Measurements from ENCODE around the gene PNLIPRP3. TPM values are rescaled to one million over a fixed set of nuclear protein-coding genes. Genes with fewer than 3 reads are reported as not detected.

Gene PNLIPRP3
- total RNA-seq, 2 experiments from 2014 or later, result not detected

DNA sequence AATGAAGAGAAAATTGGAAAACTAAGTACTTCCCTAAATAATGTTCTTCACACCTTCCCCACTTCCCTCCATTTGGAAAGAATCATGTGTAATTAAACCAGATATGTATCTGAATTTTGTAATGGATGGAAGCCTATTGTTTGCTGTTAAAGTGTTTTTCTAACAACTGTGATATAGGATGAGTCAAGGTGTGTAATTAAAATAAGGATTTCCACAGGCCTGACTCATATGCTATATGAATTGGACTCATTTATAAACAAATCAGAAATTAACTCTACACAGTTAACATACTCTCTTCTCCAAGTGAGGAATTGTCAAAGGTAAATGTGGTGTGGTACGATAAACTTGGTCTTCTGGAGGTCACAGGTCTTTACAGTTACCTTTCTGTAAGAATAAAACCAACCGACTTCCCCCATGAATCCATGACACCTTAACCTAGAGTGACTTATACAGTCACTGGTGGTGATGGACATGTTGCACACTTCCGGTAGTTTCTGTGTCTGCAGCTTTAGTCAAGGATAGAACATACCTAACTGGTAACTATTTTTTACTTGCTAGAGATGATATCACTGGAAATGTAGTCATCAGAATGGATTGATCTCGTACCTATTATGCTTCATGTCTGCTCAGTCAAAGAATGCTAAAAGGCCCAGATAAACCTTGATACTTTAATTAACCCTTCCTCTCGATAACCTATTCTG lies 12.8 kb downstream of the PNLIPRP3 start:
- no peaks in the 10 kb centered on the region for H3K27me3 ChIP-seq (ENCODE audit: control insufficient read depth in 1 of 2, insufficient read depth in 2 of 2, low read length in 2 of 2)
- no peak overlapping the region for H3K4me3 Mint-ChIP-seq
- CTCF ChIA-PET, result no interaction called here
- H3K27ac Mint-ChIP-seq, result no peak overlapping the region
- TF ChIP-seq, protein P1, sequence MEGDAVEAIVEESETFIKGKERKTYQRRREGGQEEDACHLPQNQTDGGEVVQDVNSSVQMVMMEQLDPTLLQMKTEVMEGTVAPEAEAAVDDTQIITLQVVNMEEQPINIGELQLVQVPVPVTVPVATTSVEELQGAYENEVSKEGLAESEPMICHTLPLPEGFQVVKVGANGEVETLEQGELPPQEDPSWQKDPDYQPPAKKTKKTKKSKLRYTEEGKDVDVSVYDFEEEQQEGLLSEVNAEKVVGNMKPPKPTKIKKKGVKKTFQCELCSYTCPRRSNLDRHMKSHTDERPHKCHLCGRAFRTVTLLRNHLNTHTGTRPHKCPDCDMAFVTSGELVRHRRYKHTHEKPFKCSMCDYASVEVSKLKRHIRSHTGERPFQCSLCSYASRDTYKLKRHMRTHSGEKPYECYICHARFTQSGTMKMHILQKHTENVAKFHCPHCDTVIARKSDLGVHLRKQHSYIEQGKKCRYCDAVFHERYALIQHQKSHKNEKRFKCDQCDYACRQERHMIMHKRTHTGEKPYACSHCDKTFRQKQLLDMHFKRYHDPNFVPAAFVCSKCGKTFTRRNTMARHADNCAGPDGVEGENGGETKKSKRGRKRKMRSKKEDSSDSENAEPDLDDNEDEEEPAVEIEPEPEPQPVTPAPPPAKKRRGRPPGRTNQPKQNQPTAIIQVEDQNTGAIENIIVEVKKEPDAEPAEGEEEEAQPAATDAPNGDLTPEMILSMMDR (IDR thresholded peaks at IDR 0.05), result no peak
- DNase-seq (no peak), ATAC-seq (ENCODE audit: poor library complexity) (no peak)
- intact Hi-C loops (cut with DNase I, micrococcal nuclease), result no loop called here
- no peaks in the 10 kb centered on the region for H3K9me3 Mint-ChIP-seq
- H3K4me3 ChIP-seq (ENCODE audit: low read length), result no peak overlapping the region
- H3K4me1 ChIP-seq (ENCODE audit: insufficient read depth, low read length), result no peaks in the 10 kb centered on the region
- no peaks in the 10 kb centered on the region for H3K36me3 ChIP-seq (ENCODE audit: insufficient read depth, low read length)
- POLR2A ChIA-PET, result no interaction called here
- H3K27ac ChIP-seq (ENCODE audit: low read depth in 1 of 2, low read length in 2 of 2), result no peak overlapping the region
- H3K9me3 ChIP-seq (ENCODE audit: control insufficient read depth in 1 of 2, insufficient read depth in 1 of 2, low read length in 2 of 2), result no peaks in the 10 kb centered on the region
- peaks cover 11% of the 10 kb centered on the region for H3K27me3 Mint-ChIP-seq
- no peaks in the 10 kb centered on the region for H3K36me3 Mint-ChIP-seq (ENCODE audit: low read depth)
- H3K4me1 Mint-ChIP-seq (ENCODE audit: low read depth), result peaks cover 12% of the 10 kb centered on the region

DNA sequence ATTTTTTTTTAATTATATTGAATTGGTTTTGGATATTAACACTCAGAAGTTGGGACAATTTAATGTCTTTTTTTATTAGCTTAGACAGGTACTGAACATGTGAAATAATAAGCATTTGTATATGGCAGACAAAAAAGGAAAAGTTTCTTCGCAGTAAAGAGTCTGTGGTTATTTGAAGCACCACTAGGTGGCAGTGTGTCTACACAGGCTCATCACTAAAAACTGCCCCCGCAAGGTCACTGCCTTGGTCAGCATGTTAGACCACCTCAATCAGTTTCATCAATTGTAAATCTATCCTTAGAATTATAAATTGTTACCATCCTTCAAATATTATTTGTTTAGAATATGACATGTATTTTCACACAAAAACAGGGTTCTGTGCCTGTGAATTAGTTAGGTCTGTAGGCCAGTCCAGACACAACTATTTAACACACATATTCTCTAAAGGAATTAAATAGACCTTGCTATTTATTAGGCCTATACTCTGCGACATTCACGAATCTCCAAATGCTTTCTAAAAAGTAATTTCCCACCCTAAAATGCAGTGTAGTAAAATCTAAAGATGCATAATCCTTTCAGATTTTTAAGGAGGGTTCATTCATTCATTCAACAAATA lies 17.0 kb downstream of the PNLIPRP3 start:
- Mint-ChIP-seq H3K27me3 (peaks cover 13% of the 10 kb centered on the region), H3K9me3 (no peaks in the 10 kb centered on the region), H3K36me3 (ENCODE audit: low read depth) (no peaks in the 10 kb centered on the region), H3K27ac (no peak overlapping the region), H3K4me3 (no peak overlapping the region), H3K4me1 (ENCODE audit: low read depth) (no peaks in the 10 kb centered on the region)
- Histone ChIP-seq H3K9me3 (ENCODE audit: control insufficient read depth in 1 of 2, insufficient read depth in 1 of 2, low read length in 2 of 2) (no peaks in the 10 kb centered on the region), H3K36me3 (ENCODE audit: insufficient read depth, low read length) (no peaks in the 10 kb centered on the region), H3K4me1 (ENCODE audit: insufficient read depth, low read length) (no peaks in the 10 kb centered on the region), H3K4me3 (ENCODE audit: low read length) (no peak overlapping the region), H3K27ac (ENCODE audit: low read depth in 1 of 2, low read length in 2 of 2) (no peak overlapping the region), H3K27me3 (ENCODE audit: control insufficient read depth in 1 of 2, insufficient read depth in 2 of 2, low read length in 2 of 2) (no peaks in the 10 kb centered on the region)
- TF ChIP-seq, protein P1 (IDR thresholded peaks at IDR 0.05), result peak; percentile 67
- intact Hi-C loops (cut with DNase I, micrococcal nuclease), result no loop called here
- ChIA-PET POLR2A (no interaction called here), CTCF (no interaction called here)
- no peak for ATAC-seq (ENCODE audit: poor library complexity)
- peak in 3 of 14 experiments; percentile 10 to 32 (median 23) for DNase-seq

DNA sequence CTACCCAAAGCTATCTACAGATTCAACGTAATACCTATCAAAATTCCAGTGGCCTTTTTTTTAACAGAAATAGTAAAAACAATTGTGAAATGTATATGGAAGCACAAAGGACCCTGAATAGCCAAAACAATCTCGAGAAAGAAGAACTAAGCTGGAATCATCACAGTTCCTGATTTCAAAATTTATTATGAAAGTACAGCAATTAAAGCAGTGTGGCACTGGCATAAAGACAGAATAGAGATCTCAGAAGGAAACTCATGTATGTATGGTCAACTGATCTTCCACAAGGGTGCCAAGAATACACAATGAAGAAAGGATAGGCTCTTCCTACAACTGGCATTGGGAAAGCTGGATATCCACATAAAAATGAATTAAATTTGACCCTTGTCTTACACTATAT lies 23.2 kb downstream of the PNLIPRP3 start:
- Histone ChIP-seq H3K4me3 (ENCODE audit: low read length) (no peak overlapping the region), H3K36me3 (ENCODE audit: insufficient read depth, low read length) (no peaks in the 10 kb centered on the region), H3K9me3 (ENCODE audit: control insufficient read depth in 1 of 2, insufficient read depth in 1 of 2, low read length in 2 of 2) (peaks cover 4 to 9% of the 10 kb centered on the region in 2 experiments), H3K27me3 (ENCODE audit: control insufficient read depth in 1 of 2, insufficient read depth in 2 of 2, low read length in 2 of 2) (no peaks in the 10 kb centered on the region), H3K4me1 (ENCODE audit: insufficient read depth, low read length) (no peaks in the 10 kb centered on the region), H3K27ac (ENCODE audit: low read depth in 1 of 2, low read length in 2 of 2) (no peak overlapping the region)
- intact Hi-C loops (cut with DNase I, micrococcal nuclease), result no loop called here
- Mint-ChIP-seq H3K4me3 (no peak overlapping the region), H3K36me3 (ENCODE audit: low read depth) (no peaks in the 10 kb centered on the region), H3K9me3 (peaks cover 12% of the 10 kb centered on the region), H3K4me1 (ENCODE audit: low read depth) (no peaks in the 10 kb centered on the region), H3K27me3 (no peaks in the 10 kb centered on the region), H3K27ac (no peak overlapping the region)
- ATAC-seq (ENCODE audit: poor library complexity) (no peak), DNase-seq (no peak)
- TF ChIP-seq, protein P1 (IDR thresholded peaks at IDR 0.05), result no peak
- POLR2A ChIA-PET, result no interaction called here
- CTCF ChIA-PET, result no interaction called here
